HG03103 (cell line): Measurements from ENCODE around the gene GFOD1.
A peak's percentile ranks its signal among the peaks of the same experiment; 100 is the strongest.

ENCODE experiments used
- ATAC-seq: cut with Tn5 transposase; IDR thresholded peaks from one replicate; pipeline ENCODE4 v1.9.1; 2021; ENCODE audit warnings: low read depth; ENCODE audit not compliant: unreplicated experiment

Gene GFOD1

GRCh38 chr6:13427801-13428582 lies 59.4 kb downstream of the GFOD1 start:
- ATAC-seq: peak; percentile 63

GRCh38 chr6:13427316-13427715 lies 60.1 kb downstream of the GFOD1 start:
- ATAC-seq: no peak

- no peak for ATAC-seq
Observed at GRCh38 chr6:13425943-13426931, 61.2 kb downstream of the GFOD1 start.

GRCh38 chr6:13425270-13425873 lies 62.0 kb downstream of the GFOD1 start:
- ATAC-seq: no peak

- ATAC-seq: no peak
Observed at GRCh38 chr6:13423252-13423651, 64.1 kb downstream of the GFOD1 start.

- ATAC-seq: no peak
Observed at GRCh38 chr6:13422681-13423221, 64.6 kb downstream of the GFOD1 start.

- ATAC-seq: no peak
Observed at GRCh38 chr6:13421425-13422059, 65.9 kb downstream of the GFOD1 start.

- ATAC-seq: no peak
Observed at GRCh38 chr6:13420269-13420668, 67.1 kb downstream of the GFOD1 start.

GRCh38 chr6:13419422-13420195 lies 67.8 kb downstream of the GFOD1 start:
- ATAC-seq: no peak

GRCh38 chr6:13418844-13419243 lies 68.6 kb downstream of the GFOD1 start:
- no peak for ATAC-seq

GRCh38 chr6:13417954-13418353 lies 69.4 kb downstream of the GFOD1 start:
- no peak for ATAC-seq

GRCh38 chr6:13417431-13417830 lies 70.0 kb downstream of the GFOD1 start:
- no peak for ATAC-seq

GRCh38 chr6:13415283-13415682 lies 72.1 kb downstream of the GFOD1 start:
- ATAC-seq: no peak

GRCh38 chr6:13413900-13414555 lies 73.4 kb downstream of the GFOD1 start:
- ATAC-seq: no peak

GRCh38 chr6:13413466-13413862 lies 73.9 kb downstream of the GFOD1 start:
- ATAC-seq: no peak

GRCh38 chr6:13412639-13413465 lies 74.5 kb downstream of the GFOD1 start:
- ATAC-seq: no peak

- no peak for ATAC-seq
Observed at GRCh38 chr6:13412211-13412610, 75.2 kb downstream of the GFOD1 start.

- no peak for ATAC-seq
Observed at GRCh38 chr6:13411484-13411883, 75.9 kb downstream of the GFOD1 start.
